DMS 273 treated with DMSO at 0.1 percent for 48 hours (cell line): Measurements from ENCODE around the gene RABEP1.
"Not testable (repeated sequence)": the region's sequence is repeated elsewhere in the genome, so short reads cannot be mapped to it uniquely, and the experiment has no call there.

ENCODE experiments used
- DNase-seq: peaks from one replicate; lab custom pipeline; 2025; lab: John Stamatoyannopoulos, UW

The RABEP1 gene

GRCh38 chr17:5424909-5425308 lies 142.8 kb downstream of the RABEP1 start:
- no peak for DNase-seq

DNA sequence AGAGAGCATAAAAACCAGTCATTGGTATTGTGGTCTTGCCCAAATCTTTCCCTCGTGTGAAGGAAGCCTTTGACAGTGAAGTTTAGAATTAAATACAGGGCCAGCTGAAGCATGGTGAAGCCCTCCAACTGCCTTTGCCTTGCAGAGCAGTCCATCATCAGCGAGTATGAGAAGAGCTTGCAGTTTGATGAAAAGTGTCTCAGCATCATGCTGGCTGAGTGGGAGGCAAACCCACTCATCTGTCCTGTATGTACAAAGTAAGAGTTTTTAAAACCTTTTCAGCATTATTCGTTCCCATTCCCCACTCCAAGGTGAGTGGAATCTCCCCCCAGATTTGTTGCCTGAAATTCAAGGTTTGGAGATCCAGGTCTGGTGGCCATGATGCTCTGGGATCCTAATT lies 143.7 kb downstream of the RABEP1 start:
- DNase-seq = no peak

DNA sequence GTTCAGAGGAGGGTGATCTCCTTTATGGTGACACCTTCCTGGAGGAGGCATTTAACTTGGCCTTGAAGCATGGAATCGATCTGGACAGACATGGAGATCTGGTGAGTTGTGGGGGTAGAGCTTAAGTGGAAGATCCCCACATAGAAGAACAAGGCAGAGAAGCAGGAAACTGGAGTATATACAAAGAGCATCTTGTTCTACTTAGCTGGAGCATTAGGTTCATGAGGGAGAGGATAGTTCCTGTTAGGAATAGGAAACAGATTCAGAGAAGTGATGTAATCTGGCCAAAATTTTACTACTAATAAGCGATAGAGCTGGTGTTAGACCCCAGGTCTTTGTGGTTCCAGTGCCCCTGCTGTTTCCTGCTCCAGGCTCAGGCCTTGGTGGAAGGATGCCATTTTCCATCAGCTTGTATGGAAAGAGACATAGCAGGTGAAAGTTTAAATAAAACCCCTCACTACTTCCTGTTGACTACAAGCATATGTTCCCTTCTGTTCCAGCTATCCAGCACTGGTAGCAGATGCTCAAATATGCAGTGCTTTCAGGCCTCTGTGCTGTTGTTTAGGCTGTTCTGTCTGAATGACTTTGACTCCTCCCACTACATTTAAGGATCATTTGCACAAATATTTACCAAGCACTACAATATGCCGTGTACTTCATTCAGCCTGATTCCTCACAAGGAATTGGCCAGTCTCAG lies 147.3 kb downstream of the RABEP1 start:
- DNase-seq = no peak

DNA sequence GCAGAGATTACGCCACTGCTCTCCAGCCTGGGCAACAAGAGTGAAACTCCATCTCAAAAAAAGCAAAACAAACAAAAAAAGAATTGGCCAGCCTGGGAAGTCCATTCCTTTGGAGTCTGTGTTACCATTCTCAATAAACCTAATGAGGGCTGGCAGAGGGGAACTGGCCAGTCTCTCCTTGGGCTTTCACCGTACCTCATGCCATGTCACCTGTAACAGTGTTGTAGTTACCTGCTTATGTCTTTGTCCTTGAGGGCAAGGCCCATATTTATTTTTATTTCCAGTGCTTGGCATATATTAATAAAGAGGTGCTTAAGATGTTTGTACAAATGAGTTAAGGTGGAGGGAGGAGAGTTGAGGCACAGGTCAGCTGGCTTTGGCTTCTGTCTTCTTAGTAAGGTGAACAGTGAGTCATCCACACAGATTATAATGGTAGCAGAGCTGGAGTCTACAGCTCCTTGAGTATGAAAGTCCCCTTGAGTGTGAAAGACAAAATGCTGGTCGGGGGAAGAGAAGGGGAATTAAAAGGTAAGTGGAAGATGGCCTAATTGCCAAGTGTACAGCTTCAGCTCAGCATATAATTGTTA lies 148.4 kb downstream of the RABEP1 start:
- no peak for DNase-seq

DNA sequence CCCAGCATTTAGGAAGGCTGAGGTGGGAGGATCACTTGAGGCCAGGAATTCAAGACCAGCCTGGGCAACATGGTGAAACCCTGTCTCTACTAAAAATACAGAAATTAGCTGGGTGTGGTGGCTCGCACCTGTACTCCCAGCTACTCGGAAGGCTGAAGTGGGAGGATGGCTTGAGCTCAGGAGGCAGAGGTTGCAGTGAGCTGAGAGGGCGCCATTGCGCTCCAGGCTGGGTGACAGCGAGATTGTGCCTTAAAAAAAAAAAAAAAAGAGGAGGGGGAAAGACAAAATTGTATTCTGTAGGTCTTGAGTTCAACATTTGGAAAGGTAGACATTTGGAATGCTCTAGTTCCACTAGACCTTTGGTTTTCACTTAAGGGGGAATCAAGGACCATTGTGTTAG lies 149.2 kb downstream of the RABEP1 start:
- DNase-seq = not testable (repeated sequence)

DNA sequence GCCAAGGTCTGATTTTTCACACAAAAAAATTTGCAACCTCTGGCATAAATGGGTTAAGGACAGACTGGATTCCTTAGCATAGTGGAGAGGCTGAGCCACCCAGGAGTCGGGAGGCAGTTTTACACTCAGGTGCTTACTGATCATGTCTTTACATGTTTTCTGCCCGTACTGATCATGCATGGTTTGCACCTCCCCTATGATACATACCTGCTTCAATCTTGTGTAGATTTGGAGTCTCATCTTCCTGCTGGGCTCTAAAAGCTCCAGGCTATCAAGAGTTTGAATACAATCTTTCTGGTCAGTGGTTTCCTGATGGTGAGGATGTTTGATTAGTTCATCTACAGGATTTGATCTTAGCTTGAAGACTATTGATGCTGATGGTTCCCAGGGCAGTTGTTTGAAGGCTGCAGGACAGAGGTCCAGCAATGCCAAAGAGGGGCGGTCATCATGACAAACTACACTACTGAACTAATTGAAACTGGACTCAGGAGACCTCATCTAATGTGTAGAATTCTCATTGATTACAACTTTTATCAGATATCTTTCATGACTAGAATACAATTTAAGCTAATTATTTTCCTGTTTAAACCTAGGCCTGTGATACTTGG lies 150.0 kb downstream of the RABEP1 start:
- no peak for DNase-seq

GRCh38 chr17:5434984-5435383 lies 152.9 kb downstream of the RABEP1 start:
- no peak for DNase-seq
